Measurements from ENCODE around the gene INSR. TPM values are rescaled to one million over a fixed set of nuclear protein-coding genes. Genes with fewer than 3 reads are reported as not detected.

INSR gene
- total RNA-seq, 4 donors from 2014 or later: 66.0 to 118 (median 106) TPM

GRCh38 chr19:7217861-7218260 is 76.4 kb downstream of the INSR start:
- no peak for TF ChIP-seq CTCF (IDR thresholded peaks at IDR 0.05; ENCODE audit: low read depth)

DNA sequence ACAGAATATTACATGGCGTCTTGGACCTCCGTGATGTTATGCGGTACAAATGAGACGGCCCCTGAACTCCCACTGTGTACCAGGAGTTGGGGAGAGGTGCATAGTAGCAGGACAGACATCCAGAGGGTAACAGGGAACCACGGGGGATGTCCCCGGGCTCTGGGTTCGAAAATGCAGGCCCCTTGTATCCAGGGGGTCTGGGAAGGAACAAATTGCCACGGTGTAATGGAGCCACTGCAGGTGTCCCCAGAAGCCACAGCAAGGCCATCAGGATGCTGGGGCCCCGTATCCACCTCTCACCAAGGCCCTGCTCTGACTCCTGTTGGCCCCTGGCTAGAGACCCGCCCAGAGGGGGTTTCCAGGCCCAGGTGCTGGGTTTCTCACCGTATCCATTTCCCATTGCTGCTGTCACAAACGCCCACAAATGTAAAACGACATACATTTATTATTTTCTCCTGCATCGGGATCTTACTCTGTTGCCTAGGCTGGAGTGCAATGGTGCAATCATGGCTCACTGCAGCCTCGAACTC is 77.8 kb downstream of the INSR start:
- no peak for TF ChIP-seq CTCF (IDR thresholded peaks at IDR 0.05; ENCODE audit: low read depth)

GRCh38 chr19:7215176-7215575 is 79.0 kb downstream of the INSR start:
- no peak for TF ChIP-seq CTCF (IDR thresholded peaks at IDR 0.05; ENCODE audit: low read depth)

DNA sequence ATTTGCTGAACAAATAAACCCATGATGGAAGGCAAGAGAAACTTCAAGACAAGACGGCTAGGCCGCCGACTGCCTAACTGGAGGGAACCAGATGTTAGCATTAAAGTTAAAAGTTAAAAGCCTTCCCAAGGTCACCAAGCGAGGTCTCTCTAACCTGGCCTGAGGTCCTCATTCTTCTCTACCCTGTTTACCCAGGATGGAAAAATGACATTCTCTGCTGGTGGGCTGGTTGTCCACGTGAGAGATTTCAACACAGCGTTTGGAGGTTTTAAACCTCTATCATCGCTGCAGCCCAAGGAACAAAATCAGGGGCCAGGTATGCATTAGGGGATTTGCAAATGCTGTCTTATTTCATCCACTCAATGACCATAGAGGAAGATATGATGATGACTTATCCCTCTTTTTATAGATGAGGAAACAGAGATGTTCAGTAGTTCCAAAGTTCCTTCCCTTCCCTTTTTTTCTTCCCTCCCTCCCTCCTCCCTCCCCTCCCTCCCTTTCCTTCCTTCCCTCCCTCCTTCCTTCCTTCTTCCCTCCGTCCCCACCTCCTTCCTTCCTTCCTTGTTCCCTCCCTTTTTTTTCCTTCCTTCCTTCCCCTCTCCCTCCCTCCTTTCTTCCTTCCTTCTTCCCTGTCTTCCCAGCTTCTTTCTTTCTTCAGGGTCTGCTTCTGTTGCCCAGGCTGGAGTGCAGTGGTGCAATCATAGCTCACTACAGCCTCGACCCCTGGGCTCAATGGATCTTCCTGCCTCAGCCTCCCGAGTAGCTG is 79.7 kb downstream of the INSR start:
- no peak for TF ChIP-seq CTCF (IDR thresholded peaks at IDR 0.05; ENCODE audit: low read depth)

DNA sequence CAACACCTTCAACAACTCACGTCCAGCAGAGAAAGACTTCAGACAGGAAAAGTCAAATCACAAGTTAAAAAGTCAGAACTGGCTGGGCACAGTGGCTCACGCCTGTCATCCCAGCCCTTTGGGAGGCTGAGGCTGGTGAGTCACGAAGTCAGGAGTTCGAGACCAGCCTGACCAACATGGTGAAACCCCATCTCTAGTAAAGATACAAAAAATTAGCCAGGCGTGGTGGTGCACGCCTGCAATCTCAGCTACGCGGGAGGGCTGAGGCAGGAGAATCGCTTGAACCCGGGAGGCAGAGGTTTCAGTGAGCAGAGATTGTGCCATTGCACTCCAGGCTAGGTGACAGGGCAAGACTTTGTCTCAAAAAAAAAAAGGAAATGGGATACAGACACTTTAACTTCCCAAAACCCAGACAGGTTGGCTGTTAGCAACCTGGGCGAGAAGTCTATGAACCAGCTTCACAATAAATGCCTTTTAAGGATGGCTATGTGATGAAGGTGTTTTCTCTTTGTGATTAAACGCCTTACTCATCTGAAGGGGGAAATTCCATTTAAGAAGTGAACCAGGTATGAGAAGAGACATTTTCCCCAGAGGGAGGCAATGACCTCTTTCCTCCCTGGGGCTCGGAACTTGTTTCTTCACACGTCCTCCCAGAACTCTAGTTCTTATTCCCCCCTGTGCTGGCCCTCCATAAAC is 80.4 kb downstream of the INSR start:
- no peak for TF ChIP-seq CTCF (IDR thresholded peaks at IDR 0.05; ENCODE audit: low read depth)

GRCh38 chr19:7211191-7211951 is 82.8 kb downstream of the INSR start:
- TF ChIP-seq CTCF (IDR thresholded peaks at IDR 0.05; ENCODE audit: low read depth): no peak

DNA sequence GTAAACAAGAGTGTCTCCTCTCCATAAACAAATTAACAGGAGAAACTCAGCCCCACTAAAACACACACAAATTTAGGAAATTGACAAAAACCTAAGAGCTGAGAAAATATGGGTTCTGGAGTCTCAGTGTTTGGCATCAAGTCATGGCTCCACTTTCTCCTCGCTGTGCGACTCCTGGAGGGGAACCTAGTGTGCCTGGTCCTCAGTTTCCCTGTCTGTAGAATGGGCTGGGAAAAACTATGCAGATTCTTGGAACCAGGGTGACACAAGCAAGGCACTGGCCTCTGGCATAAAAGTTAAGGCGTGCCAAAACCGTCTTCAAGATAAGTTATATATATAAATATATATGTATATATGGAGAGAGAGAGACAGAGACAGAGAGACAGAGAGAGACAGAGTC is 83.9 kb downstream of the INSR start:
- TF ChIP-seq CTCF (IDR thresholded peaks at IDR 0.05; ENCODE audit: low read depth): no peak

All from subcutaneous adipose tissue (tissue), 4 donors.